Measurements from ENCODE around the gene MACROH2A1.

The MACROH2A1 gene

DNA sequence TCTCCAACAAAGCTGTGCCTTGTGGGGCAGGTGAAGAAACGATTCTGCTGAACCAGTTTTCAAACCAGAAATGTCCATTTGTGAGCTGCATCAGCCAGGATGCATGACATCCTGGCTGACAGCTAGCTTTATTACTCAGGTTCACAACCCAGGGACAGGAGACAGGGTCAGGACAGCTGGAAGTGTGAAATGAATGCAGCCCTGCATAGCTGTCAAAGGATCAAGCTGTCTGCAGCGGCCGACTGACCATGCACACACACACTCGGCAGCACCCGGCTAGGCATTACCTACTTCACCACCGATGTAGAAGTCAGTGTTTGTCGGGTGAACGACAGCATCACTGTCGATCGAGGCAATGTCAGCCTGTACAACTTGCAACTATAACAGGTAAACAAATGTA, 48.5 kb downstream of the MACROH2A1 start:
- DNase-seq, result no peak

DNA sequence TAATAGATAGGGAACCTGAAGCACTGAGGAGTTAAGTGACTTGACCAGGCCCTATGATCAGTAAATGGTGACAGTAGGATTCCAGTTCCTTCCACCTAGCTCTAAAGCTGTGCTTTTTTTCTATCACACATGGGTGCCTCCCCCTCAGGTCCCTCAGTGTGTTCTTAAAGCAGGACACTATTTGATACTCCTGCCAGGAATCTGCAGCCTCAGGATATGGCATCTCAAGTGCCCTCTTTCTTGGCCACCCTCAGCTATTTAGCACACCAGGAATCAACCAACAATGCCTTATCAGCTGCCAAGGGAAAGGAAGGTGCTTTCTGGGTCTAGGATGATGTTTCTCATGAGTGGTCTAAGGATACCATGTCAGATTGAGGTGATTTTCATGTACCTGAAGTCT, 49.1 kb downstream of the MACROH2A1 start:
- no peak for DNase-seq

DNA sequence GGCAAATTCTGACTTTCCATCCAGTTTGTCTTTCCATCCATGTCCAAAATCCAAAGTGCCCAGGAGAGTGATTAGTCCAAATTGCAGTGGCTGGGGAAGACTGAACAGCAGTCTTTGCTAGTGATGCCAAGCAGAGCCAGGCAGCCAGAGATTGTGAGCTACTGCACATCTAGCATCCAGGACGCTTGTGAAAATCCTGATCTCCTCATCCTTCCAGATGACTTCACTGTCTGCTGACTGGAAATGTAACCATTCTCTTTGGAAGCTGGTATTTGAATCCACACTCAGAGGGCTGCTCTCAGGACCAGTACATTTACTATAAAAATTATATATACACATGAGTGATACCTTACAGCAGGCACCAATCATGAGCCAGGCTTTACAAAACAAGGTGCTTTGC, 49.6 kb downstream of the MACROH2A1 start:
- DNase-seq, result no peak

DNA sequence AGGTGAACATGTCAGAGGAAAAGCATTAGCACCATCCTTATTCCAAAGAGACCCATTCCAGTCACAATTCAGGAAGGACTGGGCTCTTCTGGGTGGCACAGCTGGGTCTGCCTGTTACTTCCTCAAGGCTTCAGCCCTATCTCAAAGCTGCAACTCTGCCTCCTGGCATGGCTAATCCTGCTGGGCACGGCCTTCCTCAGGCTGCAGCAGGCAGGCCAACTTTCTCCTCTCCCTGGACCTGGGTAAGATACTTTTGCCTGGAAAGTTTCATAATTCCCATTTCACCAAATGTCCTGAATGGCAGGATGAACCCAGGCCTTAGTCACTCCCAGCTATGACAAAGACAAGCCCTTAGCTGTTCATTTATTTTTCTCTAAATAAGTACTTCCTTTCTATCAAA, 50.1 kb downstream of the MACROH2A1 start:
- DNase-seq, result no peak

DNA sequence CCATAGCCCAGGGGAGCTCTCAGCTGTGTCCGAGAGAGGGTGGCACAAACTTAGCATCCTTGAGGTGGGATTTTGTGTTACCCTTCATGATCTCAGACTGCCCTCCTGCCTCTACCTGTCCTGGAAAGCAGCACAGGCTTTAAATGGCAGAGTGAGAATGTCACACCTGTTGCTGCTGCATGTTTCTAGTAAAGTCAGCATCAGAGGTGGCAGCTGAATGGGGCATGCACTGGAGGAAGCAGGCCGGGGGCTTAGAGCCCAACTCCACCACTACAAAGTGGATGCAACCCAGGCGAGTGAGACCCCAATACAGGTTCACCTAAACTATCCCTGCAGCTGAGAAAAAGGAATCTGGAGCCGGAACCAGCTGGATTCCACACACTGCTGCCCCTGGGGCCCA, 51.6 kb downstream of the MACROH2A1 start:
- no peak for DNase-seq

DNA sequence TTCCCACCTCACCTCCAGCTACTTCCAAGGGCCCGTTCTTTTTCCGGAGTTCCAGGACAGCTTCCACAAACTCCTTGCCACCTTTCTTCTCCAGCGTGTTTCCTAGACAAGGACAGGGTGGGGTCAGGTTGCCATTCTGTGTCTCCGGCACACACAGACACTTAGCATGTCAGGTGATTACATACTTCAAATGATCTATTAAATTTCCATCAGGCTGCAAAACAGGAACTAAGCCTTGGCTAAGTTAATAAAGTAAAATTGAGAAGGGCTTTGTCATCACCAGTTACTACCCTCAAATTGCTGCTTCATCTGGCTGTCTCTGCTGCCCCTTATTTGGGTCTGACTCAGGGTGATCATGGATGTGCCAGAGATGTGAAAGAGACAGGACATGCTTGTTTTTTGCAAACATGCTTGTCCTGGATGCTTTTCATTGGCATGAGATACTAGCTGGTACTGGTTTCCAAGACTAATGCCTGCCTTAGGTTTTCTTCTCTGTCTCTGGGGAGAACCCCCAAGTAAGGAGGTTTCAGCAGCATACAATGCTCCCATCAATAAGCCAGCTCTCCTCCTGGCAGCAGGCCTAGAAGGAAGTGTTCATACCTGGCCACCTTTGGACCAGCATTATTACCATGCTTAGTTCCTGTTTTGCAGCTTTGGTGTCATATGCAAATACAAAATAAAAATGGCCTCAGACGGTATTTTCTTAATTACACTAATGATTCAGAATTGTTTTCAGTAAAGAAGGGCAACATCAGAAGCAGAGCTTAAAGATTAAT, 52.9 kb downstream of the MACROH2A1 start:
- DNase-seq, result no peak

DNA sequence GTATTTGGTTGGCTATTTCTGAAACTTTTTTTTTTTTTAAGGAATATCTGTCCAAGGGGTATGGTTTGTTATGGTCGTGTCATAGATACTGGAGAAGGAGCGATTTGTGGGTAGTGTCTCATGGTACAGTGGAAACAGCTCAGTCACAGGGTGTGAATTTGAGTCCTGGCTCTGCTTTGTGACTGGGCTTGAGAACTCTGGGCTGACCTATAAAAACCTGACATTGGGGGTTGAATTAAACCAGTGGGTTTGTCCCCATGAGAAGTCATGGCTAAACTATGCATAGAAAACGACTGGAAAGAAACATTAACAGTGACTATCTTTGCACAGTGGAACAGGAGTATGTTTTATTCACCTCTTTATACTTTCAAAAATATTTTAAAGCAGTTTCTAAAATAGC, 54.7 kb downstream of the MACROH2A1 start:
- DNase-seq, result no peak

DNA sequence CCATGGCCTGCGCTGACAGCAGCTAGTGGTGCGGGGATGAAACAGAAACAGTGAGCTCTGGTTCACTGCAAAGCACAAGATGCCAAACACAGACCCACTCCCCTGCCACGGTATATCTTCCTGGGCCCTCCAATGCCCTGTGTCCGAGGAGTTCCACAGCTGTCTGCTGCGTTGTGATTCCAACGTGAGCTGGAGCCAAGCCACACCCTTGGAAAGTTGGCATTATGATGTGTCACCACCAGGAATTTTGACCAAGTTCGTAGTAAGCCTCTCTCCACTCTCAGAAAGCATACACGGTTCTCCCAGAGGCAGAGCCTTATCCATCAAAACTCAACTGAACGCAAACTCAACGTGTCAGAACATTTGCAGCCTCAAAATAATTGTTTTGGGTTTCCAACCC, 55.6 kb downstream of the MACROH2A1 start:
- no peak for DNase-seq

DNA sequence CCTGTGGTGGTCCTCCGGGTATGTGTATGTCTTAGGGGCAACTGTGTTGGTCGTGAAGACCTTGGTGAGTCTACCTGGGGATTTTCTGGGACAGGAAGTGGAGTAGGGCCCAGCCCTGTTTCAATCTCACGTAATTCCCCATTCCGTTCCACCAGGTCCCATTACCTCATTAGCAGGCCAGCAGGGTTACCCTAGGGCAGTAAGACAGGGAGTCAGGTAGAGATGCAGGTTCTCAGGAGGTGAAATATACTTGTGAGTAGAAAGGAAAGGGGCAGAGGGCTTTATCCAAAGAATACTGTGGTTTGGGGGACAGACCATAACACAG, 56.5 kb downstream of the MACROH2A1 start:
- DNase-seq, result no peak

DNA sequence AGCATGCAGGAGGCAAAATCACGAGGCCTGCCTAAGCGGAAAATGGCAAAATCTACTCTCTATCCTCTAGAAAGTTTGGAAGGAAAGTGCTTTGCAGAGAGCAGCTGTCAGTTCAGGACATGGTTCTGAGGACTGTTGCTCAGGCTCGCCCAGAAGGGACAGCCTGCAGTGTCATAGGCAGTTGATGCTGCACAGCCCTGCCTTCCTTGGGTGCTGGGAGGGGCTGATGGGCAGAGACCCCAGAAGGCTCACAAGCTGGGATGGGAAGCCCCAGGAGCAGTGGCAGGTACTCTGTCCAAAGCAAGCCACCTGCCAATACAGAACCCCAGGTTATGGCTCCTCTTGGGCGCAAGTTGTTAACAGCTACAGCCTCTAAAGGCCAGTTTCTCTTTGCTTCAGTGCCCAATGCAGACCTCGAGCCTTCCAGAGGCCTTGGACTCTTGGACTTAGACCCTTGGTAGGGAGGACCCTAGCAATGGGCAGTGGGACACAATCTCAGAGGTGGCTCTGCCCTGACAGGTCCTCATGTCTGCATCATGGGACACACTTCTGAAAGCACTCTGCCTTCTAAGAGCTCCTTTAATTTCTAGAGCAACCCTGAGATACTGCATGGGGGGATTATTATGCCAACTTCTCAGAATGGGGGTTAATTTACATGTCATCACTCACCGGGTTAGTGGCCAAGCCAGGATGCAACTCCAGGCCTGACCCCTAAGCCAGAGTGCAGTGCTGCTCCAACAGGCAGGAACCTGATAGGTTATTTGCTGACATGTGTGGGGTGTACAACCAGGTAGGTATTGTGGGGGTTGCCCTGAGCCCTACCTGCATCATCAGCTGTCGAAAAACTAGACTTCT, 57.1 kb downstream of the MACROH2A1 start:
- DNase-seq, result no peak

DNA sequence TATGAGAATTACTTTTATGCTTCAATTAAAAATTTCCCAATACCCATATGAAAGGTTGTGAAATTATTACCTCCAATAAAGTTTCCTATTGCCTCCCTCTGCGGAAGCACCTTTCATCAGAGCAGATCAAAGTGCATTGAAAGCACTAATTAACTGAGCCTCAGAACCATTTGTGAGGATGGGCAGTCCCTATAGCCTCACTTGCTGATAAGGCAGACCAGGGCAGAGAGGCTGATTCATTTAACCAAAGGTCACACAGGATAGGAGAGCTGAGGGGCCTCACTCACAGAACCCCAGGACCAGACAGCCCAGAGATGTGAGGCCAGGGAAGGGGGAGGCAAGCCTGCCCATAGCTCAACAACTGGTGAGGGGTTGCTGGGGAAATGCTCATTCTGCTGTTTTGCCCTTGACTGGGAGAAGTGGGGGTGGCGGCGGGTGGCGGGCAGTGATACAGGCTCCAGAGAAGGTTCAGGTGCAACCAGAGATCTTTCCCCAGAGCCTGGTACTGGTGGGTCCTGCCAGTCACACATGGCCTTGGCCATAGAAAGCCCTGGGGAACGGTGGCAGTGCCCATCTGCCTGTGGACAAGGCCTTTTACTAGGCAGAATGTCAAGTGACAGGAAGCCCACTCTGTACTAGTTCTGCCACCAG, 57.9 kb downstream of the MACROH2A1 start:
- DNase-seq, result no peak

DNA sequence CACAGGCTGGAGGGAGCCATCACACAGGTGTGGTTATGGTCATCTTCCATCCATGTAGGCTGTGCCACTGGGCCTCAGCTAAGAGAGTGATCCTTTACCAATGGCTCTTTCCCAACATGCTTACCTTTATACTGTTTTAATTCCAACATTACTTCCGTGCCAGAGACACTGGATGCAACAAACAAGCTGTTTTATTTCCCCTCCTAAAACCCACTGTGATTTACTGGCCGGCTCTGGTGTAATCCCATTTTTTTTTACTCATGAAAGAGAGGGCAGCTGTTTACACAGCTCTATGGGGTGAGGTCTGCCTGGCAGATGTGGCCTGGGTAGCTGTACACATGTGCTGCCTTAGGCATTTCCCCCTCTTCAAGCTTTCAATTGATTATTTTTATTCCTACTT, 58.5 kb downstream of the MACROH2A1 start:
- DNase-seq, result no peak

DNA sequence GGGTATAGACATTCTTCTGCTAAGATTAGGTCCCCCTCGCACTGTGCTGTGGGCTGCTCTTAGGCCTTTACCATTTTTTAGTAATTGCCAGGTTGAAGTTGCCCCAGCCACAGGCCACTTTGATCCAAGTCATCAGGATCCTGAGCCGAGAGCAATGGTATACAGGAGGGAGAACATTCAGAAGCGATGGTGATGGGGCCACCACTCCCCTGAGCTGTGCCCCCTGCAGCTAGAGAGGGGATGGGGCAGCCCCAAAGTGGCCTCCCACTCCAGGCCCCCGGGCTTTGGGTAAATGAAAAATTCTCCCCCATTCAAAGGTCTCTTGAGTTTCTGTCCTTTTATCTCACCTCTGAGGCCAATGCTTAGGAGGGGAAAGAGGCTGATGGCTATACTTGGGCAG, 59.4 kb downstream of the MACROH2A1 start:
- DNase-seq, result no peak

DNA sequence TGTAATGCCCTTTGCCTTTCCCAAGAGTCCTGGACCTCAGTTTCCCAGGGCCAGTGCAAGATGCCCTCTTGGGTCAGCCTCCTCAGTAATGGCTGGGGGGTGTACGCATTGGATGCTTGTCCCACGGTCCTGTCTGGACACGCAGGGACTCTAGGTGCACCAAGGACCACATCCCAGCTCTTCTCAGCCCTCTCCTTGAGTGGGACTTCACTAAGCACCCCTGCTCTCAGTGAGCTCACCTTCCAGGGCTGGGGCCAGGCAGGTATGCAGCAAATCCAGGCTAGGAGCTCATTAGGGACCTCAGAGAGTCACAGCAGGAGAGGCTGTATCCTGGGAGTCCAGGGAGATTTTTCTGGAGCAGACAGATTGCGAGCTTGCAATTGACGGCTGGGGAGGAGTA, 59.8 kb downstream of the MACROH2A1 start:
- no peak for DNase-seq

DNA sequence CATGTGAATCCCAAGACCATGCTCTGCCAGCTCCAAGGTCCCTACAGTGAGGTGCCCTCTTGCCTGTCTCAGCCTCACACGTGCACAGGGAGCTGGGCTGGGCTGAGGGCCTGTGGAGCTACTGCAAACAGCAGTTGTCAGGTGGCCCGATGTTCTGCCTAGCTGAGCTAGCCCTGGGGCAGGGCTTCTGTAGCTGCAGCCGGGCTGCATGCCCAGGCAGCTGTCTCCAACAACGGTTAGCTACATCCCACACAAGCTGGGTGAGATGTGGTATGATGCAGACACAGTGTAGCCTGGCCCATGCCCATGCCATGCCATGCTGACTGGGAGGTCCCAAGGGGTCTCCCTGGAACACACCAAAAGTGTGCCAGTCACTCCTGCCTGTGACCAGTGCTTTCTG, 62.0 kb downstream of the MACROH2A1 start:
- no peak for DNase-seq

DNA sequence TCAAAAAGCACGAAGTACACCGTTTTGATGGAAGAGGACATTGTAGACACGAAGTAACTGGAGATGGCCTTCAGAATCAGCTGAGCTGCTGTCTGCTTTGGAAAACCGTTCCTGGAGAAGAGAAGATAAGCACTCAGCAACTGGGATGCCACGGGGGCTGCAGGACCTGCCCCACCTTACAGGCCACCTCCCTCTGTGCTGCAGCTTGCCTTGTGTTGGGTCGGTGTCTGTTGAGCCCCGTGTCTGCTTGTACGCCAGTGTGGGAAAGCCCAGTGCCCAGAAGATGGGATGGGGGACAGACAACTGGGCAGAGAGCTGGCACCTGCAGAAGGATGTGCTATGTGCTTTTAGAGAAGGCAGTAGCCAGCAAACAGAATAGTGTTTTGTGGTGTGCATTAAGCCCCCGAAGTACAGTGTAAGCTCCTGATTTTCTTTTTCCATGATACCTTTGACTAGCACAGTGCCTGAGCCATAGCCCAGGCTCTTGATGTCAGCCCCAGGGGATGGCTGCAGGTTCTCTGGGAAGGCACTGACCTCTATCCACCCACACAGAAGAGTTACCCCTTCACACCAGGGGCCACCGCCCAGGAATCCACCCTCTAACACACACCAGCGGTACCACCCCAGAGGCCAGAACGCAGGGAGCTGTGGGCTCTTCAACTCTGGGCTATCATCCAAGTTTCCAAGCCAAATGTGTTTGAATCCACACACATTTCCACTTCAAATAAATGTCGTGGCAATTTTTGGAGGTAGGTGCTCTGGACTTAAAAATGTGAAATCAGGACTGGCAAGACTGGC, 63.8 kb downstream of the MACROH2A1 start:
- DNase-seq, result no peak

DNA sequence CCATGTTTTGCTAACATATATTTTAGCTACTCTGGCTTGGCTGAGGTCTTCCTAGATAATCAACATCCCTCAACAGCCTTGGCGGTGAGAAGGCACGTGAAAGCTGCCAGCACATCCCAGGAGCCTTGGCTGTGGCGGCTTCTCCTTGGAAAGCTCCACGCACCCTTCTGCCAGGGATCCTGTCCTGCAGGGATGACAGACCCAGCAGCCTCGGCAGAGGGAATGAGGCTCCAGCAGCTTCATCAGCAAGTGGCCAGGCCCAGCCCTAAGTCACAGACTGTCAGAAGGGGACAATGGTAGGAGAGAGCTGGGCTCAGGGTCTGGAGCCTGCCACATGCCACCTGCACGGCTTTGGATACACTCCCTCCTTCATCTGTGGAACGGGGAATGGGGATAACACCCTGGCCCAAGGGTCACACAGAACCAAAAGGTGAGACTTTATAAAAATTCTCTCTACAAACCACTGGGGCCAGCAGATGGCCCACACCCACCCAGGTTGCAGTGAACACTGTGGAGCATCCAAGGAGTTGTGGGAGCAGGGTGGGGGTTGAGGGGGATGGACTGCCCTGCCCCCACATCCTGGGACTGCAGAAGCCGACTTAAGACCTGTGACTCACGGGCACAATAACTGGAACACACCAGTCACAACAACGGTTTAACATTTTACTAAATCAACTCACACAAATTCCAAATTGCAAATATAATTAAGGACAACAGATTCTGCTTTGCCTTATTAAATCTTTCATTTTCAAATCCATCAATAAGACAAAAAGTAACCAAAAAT, 65.1 kb downstream of the MACROH2A1 start:
- DNase-seq, result no peak

DNA sequence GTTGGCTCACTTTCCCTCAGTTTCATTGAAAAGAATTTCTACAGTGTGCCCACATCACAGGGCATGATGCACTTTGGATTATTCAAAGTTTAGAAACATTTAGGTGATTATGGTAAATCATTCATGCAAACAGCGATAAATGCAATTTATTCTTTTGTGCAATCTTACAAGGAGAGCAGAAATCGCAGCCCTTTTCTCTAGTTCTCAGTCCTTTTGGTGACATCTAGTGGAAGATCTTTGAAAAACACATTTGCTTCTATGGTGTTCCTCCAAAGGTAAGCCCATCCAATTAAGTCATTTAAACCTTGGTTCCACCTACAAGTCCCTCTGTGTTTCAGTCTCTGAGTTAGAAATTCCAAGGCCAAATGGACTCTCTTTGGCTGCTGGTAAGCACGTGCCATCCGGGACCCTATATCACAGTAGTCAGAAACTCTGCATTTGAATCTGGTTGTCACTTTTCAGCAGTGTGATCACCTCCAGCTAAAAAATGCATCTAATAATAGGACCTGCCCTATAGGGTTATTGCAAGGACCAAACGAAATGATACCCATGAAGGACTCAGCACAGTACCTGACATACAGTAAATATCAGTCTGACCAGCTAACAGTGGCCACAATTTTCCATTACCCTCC, 66.4 kb downstream of the MACROH2A1 start:
- DNase-seq, result no peak

DNA sequence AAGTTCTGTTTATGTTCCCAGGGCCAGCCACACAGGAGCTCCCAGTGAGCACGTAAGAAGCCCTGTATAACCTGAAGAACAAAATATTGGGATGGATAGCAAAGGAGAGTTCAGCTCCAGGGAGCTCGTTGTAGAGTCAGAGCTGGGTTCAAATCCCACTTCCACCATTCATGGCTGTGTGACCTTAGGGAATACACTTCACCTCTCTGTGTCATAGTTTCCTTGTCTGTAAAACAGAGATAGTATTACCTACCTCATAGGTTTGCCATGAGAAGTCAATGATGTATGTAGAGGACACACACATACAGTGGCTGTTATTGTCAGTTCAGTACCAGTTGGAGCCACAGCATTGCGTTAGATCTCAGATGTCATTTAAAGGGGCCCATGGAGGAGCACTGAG, 67.4 kb downstream of the MACROH2A1 start:
- DNase-seq, result no peak

DNA sequence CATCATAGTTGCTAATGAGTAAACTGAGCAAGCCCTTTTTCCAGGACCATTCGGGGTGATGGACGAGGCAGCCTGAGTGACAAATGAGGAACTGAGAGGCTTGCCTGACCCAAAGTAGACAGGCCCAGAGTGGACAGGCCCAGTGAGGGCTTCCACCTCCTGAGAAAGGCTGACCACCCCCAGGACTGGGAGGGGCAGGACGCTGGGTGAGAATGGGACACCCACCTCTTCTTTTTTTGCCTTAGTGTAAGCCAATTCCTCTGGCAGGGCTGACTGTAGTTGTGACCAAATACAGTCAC, 68.3 kb downstream of the MACROH2A1 start:
- DNase-seq, result no peak

DNA sequence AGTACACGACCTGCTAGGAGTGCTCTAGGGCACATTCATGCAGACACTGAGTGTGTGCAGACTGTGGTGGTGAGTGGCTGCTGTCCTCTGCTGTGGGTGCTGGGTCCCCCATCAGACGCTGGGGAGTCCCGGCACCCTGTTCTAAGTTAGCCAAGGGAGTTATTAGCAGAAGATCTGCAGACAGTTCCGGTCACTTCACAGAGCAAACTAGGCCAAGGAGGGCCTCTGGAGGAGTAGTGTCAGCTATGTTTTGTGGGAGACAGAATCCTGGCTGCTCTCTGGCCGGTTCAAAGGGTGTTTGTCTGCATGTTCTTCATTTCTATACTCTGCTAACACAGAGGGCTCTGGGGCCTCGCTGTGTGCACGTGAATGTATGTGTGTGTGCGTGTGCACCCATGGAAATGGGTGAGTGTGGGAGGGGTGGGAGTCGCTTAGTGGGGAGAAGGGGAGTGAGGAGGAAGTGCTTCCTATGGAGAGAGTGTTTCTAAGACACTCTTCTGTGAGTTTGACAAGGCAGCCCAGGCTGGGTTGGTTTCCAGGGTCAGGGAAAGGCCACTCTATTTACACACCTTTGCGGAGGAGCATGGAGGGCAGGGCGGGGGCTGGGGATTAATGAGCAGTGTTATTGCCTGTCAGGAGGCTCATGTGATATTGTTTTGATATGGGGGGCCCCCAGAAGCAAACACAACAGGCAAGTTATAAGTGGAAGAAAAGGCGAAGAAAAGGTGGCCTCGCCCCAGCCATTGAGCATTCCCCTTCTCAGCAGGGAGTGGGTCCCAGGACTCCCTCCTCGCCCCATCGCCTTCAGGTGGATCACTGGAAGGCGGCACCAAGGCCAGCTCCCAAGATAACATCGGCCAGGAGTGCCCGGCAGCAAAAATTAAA, 68.9 kb downstream of the MACROH2A1 start:
- DNase-seq, result no peak
